ENCODE data around the gene LARP7. TPM values are rescaled to one million over a fixed set of nuclear protein-coding genes. Genes with fewer than 3 reads are reported as not detected.

LARP7 gene
- total RNA-seq, 1 donor from 2014 or later = 18.8 TPM

Other genes starting within 250 kb of the LARP7 start
- gene NEUROG2, start 121.0 kb upstream of the LARP7 start, total RNA-seq = not detected in 2 replicates
- 4.2 and 5.2 TPM in 2 replicates for gene ZGRF1, start 234 bp upstream of the LARP7 start, total RNA-seq